Neural cell (in vitro differentiated cells): ENCODE data around the gene AVL9. TPM values are rescaled to one million over a fixed set of nuclear protein-coding genes. Genes with fewer than 3 reads are reported as not detected.

Source experiments
- H2AFZ ChIP-seq: fragments of 200-600, 300-800 bp; sonication (generic), shearing (Covaris generic); 2 replicates; pipeline ENCODE4 v1.6.0; 2014; ENCODE audit warnings: low read depth, mild to moderate bottlenecking, antibody characterized with exemption, low read length, moderate library complexity
- H3F3A ChIP-seq: fragments of 200-600 bp; shearing (Covaris generic); 2 replicates; pipeline ENCODE4 v1.6.1; 2016; ENCODE audit warnings: mild to moderate bottlenecking, moderate library complexity, mixed read lengths, antibody characterized with exemption, low read length; ENCODE audit not compliant: insufficient read depth, poor library complexity, severe bottlenecking
- H3K27ac ChIP-seq: fragments of 200-600, 300-800 bp; sonication (generic), shearing (Covaris generic); 2 replicates; pipeline ENCODE4 v1.5.1; 2014; ENCODE audit warnings: mild to moderate bottlenecking, low read length, moderate library complexity
- H3K27me3 ChIP-seq: fragments of 300-800, 200-600 bp; sonication (generic), shearing (Covaris generic); 2 replicates; pipeline ENCODE4 v1.6.0; 2014; ENCODE audit warnings: mild to moderate bottlenecking, low read depth, low read length, moderate library complexity; ENCODE audit not compliant: insufficient read depth
- H3K36me3 ChIP-seq: fragments of 300-800, 200-600 bp; sonication (generic), shearing (Covaris generic); 2 replicates; pipeline ENCODE4 v1.5.1; 2014; ENCODE audit warnings: mild to moderate bottlenecking, antibody characterized with exemption, low read length, moderate library complexity; ENCODE audit not compliant: insufficient read depth
- H3K4me2 ChIP-seq: fragments of 300-800, 200-600 bp; sonication (generic), shearing (Covaris generic); 2 replicates; pipeline ENCODE4 v1.6.0; 2014; ENCODE audit warnings: mild to moderate bottlenecking, low read length
- H3K4me3 ChIP-seq: fragments of 300-800, 200-600 bp; sonication (generic), shearing (Covaris generic); 2 replicates; pipeline ENCODE4 v1.5.1; 2014; ENCODE audit warnings: mild to moderate bottlenecking, low read length, moderate library complexity
- H3K79me2 ChIP-seq: fragments of 200-600 bp; shearing (Covaris generic); replicated peaks from 2 replicates; pipeline ENCODE4 v1.6.0; 2014; ENCODE audit warnings: mild to moderate bottlenecking, low read length, moderate library complexity; ENCODE audit not compliant: insufficient read depth
- H3K9ac ChIP-seq: fragments of 300-800, 200-600 bp; sonication (generic), shearing (Covaris generic); 2 replicates; pipeline ENCODE4 v1.6.1; 2016; ENCODE audit warnings: mild to moderate bottlenecking, low read length, mixed read lengths
- H3K9me2 ChIP-seq: fragments of 200-600 bp; shearing (Covaris generic); 2 replicates; pipeline ENCODE4 v1.6.1; 2016; ENCODE audit warnings: mild to moderate bottlenecking, low read length, mixed read lengths; ENCODE audit not compliant: insufficient read depth
- H3K9me3 ChIP-seq: fragments of 200-600, 300-800 bp; sonication (generic), shearing (Covaris generic); 2 replicates; pipeline ENCODE4 v1.6.1; 2016; ENCODE audit warnings: mild to moderate bottlenecking, mixed run types, low read length, moderate library complexity, mixed read lengths
- H4K20me1 ChIP-seq: fragments of 200-600 bp; shearing (Covaris generic); 2 replicates; pipeline ENCODE4 v1.6.1; 2016; ENCODE audit warnings: mild to moderate bottlenecking, mixed run types; ENCODE audit not compliant: insufficient read depth
- EP300 ChIP-seq: fragments of 450-650 bp; conservative IDR thresholded peaks from 2 replicates; pipeline ENCODE4 v1.6.1; 2014; ENCODE audit warnings: antibody characterized with exemption, mild to moderate bottlenecking, moderate library complexity; ENCODE audit not compliant: poor library complexity, severe bottlenecking
- EZH2 ChIP-seq: fragments of 200-600, 300-800 bp; shearing (Covaris generic), sonication (generic); IDR thresholded peaks from 2 replicates; pipeline ENCODE4 v1.6.1; 2014; ENCODE audit warnings: antibody characterized with exemption, low read length, borderline replicate concordance, mild to moderate bottlenecking; ENCODE audit not compliant: insufficient read depth, poor library complexity, severe bottlenecking
- MXI1 ChIP-seq: fragments of 450-650 bp; conservative IDR thresholded peaks from 2 replicates; pipeline ENCODE4 v1.6.1; 2014; ENCODE audit warnings: antibody characterized with exemption, mild to moderate bottlenecking; ENCODE audit not compliant: poor library complexity, severe bottlenecking
- POLR2AphosphoS5 ChIP-seq: IDR thresholded peaks from 2 replicates; pipeline ENCODE4 v1.6.1; 2012
- RAD21 ChIP-seq: fragments of 450-650 bp; conservative IDR thresholded peaks from 2 replicates; pipeline ENCODE4 v1.6.1; 2014; ENCODE audit warnings: antibody characterized with exemption, mild to moderate bottlenecking, moderate library complexity
- SMC3 ChIP-seq: fragments of 450-650 bp; conservative IDR thresholded peaks from 2 replicates; pipeline ENCODE4 v1.6.1; 2014; ENCODE audit warnings: antibody characterized with exemption, mild to moderate bottlenecking, moderate library complexity; ENCODE audit not compliant: poor library complexity
- TAF1 ChIP-seq: IDR thresholded peaks from 2 replicates; pipeline ENCODE4 v1.6.1; 2012; ENCODE audit warnings: low read depth
- polyA plus RNA-seq: library from polyadenylated mRNA; depleted of rRNA; stranded (reverse); fragments of >200 nt; gene quantifications from 2 replicates; pipeline ENCODE4 v1.2.3, GENCODE V29; 2014
- TF ChIP-seq, protein P1 (sequence below): fragments of 450-650 bp; IDR thresholded peaks from 2 replicates; pipeline ENCODE4 v1.5.1; 2014; ENCODE audit warnings: antibody characterized with exemption, mild to moderate bottlenecking, moderate library complexity; ENCODE audit not compliant: poor library complexity, severe bottlenecking
- TF ChIP-seq, protein P2 (sequence below): IDR thresholded peaks from 2 replicates; pipeline ENCODE4 v1.6.1; 2012; ENCODE audit warnings: borderline replicate concordance

The AVL9 gene
- polyA plus RNA-seq, 1 donor from 2014 or later: 47.2 TPM

DNA sequence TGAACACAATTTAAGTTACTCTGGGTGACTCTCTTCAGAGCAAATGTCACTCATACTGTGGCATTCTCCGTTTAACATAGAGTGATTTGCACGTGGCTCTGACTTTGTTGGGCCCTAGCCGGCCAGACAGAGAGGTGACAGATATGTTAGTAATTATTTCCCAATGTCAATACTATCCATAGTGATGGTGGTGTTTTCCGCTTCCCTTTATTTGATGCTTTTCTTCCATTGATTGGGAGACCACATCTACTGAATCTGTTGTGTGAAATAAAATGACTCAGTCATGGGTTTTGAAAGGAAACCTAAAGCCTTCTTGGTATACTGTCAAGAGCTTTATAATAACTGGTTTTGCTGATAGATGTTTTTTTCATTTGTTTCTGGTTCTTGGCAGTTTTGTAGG is 7.4 kb downstream of the AVL9 start:
- Histone ChIP-seq H3K36me3 (no peaks in the 10 kb centered on the region), H4K20me1 (no peaks in the 10 kb centered on the region), H3K4me3 (no peak overlapping the region), H3K27me3 (no peaks in the 10 kb centered on the region), H3F3A (no peaks in the 10 kb centered on the region), H3K9me3 (no peaks in the 10 kb centered on the region), H3K9me2 (no peaks in the 10 kb centered on the region), H3K9ac (no peak overlapping the region), H3K4me2 (no peak overlapping the region), H3K27ac (no peak overlapping the region), H2AFZ (no peak overlapping the region), H3K79me2 (peaks cover 61% of the 10 kb centered on the region)
- TF ChIP-seq EZH2: no peak
- no peak for TF ChIP-seq RAD21
- TF ChIP-seq, protein P1, sequence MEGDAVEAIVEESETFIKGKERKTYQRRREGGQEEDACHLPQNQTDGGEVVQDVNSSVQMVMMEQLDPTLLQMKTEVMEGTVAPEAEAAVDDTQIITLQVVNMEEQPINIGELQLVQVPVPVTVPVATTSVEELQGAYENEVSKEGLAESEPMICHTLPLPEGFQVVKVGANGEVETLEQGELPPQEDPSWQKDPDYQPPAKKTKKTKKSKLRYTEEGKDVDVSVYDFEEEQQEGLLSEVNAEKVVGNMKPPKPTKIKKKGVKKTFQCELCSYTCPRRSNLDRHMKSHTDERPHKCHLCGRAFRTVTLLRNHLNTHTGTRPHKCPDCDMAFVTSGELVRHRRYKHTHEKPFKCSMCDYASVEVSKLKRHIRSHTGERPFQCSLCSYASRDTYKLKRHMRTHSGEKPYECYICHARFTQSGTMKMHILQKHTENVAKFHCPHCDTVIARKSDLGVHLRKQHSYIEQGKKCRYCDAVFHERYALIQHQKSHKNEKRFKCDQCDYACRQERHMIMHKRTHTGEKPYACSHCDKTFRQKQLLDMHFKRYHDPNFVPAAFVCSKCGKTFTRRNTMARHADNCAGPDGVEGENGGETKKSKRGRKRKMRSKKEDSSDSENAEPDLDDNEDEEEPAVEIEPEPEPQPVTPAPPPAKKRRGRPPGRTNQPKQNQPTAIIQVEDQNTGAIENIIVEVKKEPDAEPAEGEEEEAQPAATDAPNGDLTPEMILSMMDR: no peak
- no peak for TF ChIP-seq TAF1
- TF ChIP-seq EP300: no peak
- no peak for TF ChIP-seq SMC3

DNA sequence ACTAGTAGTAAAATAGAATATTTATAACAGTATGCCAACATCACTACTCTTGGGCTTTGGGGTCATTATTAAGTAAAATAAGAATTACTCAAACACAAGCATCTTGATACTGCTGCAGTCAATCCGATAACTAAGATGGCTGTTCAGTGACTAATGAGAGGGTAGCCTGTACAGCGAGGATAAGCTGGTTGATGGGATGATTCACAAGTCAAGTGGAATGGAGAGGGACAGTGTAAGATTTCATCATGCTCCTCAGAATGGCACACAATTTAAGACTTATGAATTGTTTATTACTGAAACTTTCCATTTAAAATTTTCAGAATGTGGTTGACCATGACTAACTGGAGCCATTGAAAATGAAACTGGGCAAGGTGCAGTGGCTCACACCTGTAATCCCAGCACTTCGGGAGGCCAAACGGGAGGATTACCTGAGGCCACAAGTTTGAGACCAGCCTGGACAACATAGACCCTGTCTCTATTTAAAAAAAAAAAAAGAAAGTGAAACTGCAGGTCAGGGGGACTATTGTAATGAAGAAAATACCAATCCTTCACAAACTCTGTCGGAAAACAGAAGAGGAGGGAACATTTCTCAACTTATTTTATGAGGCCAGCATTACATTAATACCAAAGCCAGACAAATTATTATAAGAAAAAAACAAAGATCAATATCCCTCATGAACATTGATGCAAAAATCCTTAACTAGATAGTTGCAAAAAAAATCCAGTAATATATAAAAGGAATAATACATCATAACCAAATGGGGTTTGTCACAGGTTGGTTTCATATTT is 11.2 kb downstream of the AVL9 start:
- H3F3A ChIP-seq: no peaks in the 10 kb centered on the region
- no peak overlapping the region for H2AFZ ChIP-seq
- H3K36me3 ChIP-seq: no peaks in the 10 kb centered on the region
- no peak overlapping the region for H3K9ac ChIP-seq
- H3K4me2 ChIP-seq: no peak overlapping the region
- H3K27ac ChIP-seq: no peak overlapping the region
- H3K79me2 ChIP-seq: peaks cover 49% of the 10 kb centered on the region
- H3K9me2 ChIP-seq: no peaks in the 10 kb centered on the region
- H3K4me3 ChIP-seq: no peak overlapping the region
- H3K9me3 ChIP-seq: no peaks in the 10 kb centered on the region
- no peak for TF ChIP-seq EP300
- no peak for TF ChIP-seq EZH2
- TF ChIP-seq, protein P2, sequence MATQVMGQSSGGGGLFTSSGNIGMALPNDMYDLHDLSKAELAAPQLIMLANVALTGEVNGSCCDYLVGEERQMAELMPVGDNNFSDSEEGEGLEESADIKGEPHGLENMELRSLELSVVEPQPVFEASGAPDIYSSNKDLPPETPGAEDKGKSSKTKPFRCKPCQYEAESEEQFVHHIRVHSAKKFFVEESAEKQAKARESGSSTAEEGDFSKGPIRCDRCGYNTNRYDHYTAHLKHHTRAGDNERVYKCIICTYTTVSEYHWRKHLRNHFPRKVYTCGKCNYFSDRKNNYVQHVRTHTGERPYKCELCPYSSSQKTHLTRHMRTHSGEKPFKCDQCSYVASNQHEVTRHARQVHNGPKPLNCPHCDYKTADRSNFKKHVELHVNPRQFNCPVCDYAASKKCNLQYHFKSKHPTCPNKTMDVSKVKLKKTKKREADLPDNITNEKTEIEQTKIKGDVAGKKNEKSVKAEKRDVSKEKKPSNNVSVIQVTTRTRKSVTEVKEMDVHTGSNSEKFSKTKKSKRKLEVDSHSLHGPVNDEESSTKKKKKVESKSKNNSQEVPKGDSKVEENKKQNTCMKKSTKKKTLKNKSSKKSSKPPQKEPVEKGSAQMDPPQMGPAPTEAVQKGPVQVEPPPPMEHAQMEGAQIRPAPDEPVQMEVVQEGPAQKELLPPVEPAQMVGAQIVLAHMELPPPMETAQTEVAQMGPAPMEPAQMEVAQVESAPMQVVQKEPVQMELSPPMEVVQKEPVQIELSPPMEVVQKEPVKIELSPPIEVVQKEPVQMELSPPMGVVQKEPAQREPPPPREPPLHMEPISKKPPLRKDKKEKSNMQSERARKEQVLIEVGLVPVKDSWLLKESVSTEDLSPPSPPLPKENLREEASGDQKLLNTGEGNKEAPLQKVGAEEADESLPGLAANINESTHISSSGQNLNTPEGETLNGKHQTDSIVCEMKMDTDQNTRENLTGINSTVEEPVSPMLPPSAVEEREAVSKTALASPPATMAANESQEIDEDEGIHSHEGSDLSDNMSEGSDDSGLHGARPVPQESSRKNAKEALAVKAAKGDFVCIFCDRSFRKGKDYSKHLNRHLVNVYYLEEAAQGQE: no peak
- TF ChIP-seq POLR2AphosphoS5: no peak
- no peak for TF ChIP-seq SMC3
- TF ChIP-seq MXI1: no peak
- H4K20me1 ChIP-seq: no peaks in the 10 kb centered on the region
- H3K27me3 ChIP-seq: no peaks in the 10 kb centered on the region
